ENCODE data around the gene TC2N. TPM values are rescaled to one million over a fixed set of nuclear protein-coding genes. Genes with fewer than 3 reads are reported as not detected.

TC2N gene
- total and polyA plus RNA-seq, 4 donors: 0.62 to 6.4 (median 1.6) TPM

DNA sequence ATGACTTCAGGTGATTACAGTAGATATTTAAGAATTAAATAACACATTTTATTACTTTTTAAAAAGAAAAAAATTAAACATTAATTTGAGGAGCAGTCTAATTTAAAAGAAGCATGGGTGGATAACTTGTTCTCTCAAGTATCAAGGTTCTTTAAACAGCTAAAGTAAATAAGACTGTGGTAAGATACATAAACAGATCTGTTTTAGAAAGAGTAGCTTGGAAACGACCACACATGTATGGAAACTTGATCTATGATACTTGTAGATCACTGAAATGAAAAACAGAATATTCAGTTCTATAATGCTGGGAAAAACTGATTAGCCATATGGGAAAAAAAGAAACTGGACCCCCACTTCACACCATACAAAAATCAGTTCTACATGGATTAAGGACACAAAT lies 36.0 kb downstream of the TC2N start:
- TF ChIP-seq HNF4A (conservative IDR thresholded peaks at IDR 0.05): no peak
- no peak for TF ChIP-seq EGR1 (IDR thresholded peaks at IDR 0.05; ENCODE audit: low read depth in 2 of 2)
- no peak for TF ChIP-seq HNF4G (IDR thresholded peaks at IDR 0.05)
- TF ChIP-seq, protein P1, sequence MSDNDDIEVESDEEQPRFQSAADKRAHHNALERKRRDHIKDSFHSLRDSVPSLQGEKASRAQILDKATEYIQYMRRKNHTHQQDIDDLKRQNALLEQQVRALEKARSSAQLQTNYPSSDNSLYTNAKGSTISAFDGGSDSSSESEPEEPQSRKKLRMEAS (IDR thresholded peaks at IDR 0.05): no peak
- TF ChIP-seq YY1 (IDR thresholded peaks at IDR 0.05): no peak
- no peak for TF ChIP-seq TAF1 (conservative IDR thresholded peaks at IDR 0.05)
- TF ChIP-seq, protein P2, sequence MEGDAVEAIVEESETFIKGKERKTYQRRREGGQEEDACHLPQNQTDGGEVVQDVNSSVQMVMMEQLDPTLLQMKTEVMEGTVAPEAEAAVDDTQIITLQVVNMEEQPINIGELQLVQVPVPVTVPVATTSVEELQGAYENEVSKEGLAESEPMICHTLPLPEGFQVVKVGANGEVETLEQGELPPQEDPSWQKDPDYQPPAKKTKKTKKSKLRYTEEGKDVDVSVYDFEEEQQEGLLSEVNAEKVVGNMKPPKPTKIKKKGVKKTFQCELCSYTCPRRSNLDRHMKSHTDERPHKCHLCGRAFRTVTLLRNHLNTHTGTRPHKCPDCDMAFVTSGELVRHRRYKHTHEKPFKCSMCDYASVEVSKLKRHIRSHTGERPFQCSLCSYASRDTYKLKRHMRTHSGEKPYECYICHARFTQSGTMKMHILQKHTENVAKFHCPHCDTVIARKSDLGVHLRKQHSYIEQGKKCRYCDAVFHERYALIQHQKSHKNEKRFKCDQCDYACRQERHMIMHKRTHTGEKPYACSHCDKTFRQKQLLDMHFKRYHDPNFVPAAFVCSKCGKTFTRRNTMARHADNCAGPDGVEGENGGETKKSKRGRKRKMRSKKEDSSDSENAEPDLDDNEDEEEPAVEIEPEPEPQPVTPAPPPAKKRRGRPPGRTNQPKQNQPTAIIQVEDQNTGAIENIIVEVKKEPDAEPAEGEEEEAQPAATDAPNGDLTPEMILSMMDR (IDR thresholded peaks at IDR 0.05; ENCODE audit: low read depth, low read length, missing input control): no peak
- TF ChIP-seq, protein P3, sequence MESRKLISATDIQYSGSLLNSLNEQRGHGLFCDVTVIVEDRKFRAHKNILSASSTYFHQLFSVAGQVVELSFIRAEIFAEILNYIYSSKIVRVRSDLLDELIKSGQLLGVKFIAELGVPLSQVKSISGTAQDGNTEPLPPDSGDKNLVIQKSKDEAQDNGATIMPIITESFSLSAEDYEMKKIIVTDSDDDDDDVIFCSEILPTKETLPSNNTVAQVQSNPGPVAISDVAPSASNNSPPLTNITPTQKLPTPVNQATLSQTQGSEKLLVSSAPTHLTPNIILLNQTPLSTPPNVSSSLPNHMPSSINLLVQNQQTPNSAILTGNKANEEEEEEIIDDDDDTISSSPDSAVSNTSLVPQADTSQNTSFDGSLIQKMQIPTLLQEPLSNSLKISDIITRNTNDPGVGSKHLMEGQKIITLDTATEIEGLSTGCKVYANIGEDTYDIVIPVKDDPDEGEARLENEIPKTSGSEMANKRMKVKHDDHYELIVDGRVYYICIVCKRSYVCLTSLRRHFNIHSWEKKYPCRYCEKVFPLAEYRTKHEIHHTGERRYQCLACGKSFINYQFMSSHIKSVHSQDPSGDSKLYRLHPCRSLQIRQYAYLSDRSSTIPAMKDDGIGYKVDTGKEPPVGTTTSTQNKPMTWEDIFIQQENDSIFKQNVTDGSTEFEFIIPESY (IDR thresholded peaks at IDR 0.05): no peak
- no peak for TF ChIP-seq FOXA1 (IDR thresholded peaks at IDR 0.05)
- TF ChIP-seq NR2F2 (IDR thresholded peaks at IDR 0.05): no peak
- TF ChIP-seq SP1 (IDR thresholded peaks at IDR 0.05): no peak
- TF ChIP-seq GABPA (IDR thresholded peaks at IDR 0.05 in 1 of 2, conservative IDR thresholded peaks at IDR 0.05 in 1 of 2): no peak
- TF ChIP-seq, protein P4, sequence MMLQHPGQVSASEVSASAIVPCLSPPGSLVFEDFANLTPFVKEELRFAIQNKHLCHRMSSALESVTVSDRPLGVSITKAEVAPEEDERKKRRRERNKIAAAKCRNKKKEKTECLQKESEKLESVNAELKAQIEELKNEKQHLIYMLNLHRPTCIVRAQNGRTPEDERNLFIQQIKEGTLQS (IDR thresholded peaks at IDR 0.05): no peak
- TF ChIP-seq RXRA (IDR thresholded peaks at IDR 0.05): no peak
- no peak for TF ChIP-seq FOXA2 (IDR thresholded peaks at IDR 0.05)
- no peak for TF ChIP-seq JUND (IDR thresholded peaks at IDR 0.05)
- no peak for TF ChIP-seq RAD21 (IDR thresholded peaks at IDR 0.05)
- TF ChIP-seq, protein P5, sequence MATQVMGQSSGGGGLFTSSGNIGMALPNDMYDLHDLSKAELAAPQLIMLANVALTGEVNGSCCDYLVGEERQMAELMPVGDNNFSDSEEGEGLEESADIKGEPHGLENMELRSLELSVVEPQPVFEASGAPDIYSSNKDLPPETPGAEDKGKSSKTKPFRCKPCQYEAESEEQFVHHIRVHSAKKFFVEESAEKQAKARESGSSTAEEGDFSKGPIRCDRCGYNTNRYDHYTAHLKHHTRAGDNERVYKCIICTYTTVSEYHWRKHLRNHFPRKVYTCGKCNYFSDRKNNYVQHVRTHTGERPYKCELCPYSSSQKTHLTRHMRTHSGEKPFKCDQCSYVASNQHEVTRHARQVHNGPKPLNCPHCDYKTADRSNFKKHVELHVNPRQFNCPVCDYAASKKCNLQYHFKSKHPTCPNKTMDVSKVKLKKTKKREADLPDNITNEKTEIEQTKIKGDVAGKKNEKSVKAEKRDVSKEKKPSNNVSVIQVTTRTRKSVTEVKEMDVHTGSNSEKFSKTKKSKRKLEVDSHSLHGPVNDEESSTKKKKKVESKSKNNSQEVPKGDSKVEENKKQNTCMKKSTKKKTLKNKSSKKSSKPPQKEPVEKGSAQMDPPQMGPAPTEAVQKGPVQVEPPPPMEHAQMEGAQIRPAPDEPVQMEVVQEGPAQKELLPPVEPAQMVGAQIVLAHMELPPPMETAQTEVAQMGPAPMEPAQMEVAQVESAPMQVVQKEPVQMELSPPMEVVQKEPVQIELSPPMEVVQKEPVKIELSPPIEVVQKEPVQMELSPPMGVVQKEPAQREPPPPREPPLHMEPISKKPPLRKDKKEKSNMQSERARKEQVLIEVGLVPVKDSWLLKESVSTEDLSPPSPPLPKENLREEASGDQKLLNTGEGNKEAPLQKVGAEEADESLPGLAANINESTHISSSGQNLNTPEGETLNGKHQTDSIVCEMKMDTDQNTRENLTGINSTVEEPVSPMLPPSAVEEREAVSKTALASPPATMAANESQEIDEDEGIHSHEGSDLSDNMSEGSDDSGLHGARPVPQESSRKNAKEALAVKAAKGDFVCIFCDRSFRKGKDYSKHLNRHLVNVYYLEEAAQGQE (IDR thresholded peaks at IDR 0.05): no peak
- H3K4me1 ChIP-seq (ENCODE audit: control insufficient read depth in 4 of 4, insufficient read depth in 4 of 4, low read length in 3 of 4): peaks cover 0 to 7% (median 2%) of the 10 kb centered on the region in 4 donors
- 15% methylated on average over 1 of the region's 1 CpG for WGBS
- H3K27me3 ChIP-seq (ENCODE audit: control insufficient read depth in 4 of 4, insufficient read depth in 4 of 4, low read length in 3 of 4): peaks cover 0 to 7% (median 0%) of the 10 kb centered on the region in 4 donors
- H3K9ac ChIP-seq (ENCODE audit: low read depth in 1 of 2, low read length in 2 of 2): no peak overlapping the region
- no peak overlapping the region for H3K27ac ChIP-seq (ENCODE audit: low read depth in 1 of 2, low read length in 2 of 2)
- DNase-seq (ENCODE audit: low spot score): no peak
- H3K4me3 ChIP-seq (ENCODE audit: low read depth in 1 of 3, low read length in 3 of 3): no peak overlapping the region
- H3K9me3 ChIP-seq (ENCODE audit: control insufficient read depth in 4 of 4, low read length in 3 of 4): peaks cover 0 to 4% (median 1%) of the 10 kb centered on the region in 4 donors
- H3K36me3 ChIP-seq (ENCODE audit: control insufficient read depth in 4 of 4, insufficient read depth in 3 of 4, low read depth in 1 of 4, low read length in 3 of 4): no peaks in the 10 kb centered on the region
